ENCODE results near the gene TPP1.

TPP1 gene

GRCh38 chr11:6608011-6608410 lies 11.2 kb downstream of the TPP1 start:
- FAIRE-seq = no peak
- no peak for DNase-seq (ENCODE audit: insufficient read length)
- no peak for TF ChIP-seq TAF1 (IDR thresholded peaks at IDR 0.05; ENCODE audit: borderline replicate concordance, low read depth, low read length)

GRCh38 chr11:6607190-6607795 lies 11.9 kb downstream of the TPP1 start:
- FAIRE-seq (peak; percentile 14), DNase-seq (ENCODE audit: insufficient read length) (no peak)

GRCh38 chr11:6606471-6607189 lies 12.6 kb downstream of the TPP1 start:
- DNase-seq (ENCODE audit: insufficient read length) = no peak
- TF ChIP-seq POLR2A (IDR thresholded peaks at IDR 0.05; ENCODE audit: low read depth, low read length) (peak; percentile 34), TAF1 (IDR thresholded peaks at IDR 0.05; ENCODE audit: borderline replicate concordance, low read depth, low read length) (no peak)
- FAIRE-seq = peak; percentile 91

More at GRCh38 chr11:6607190-6607795, 11.9 kb downstream of the TPP1 start:
- TF ChIP-seq POLR2AphosphoS5 (IDR thresholded peaks at IDR 0.05; ENCODE audit: low read depth, low read length) = no peak; the same call in 1 of the 2 replicates
- no peak for TF ChIP-seq POLR2A (IDR thresholded peaks at IDR 0.05; ENCODE audit: low read depth, low read length)
- TF ChIP-seq TAF1 (IDR thresholded peaks at IDR 0.05; ENCODE audit: borderline replicate concordance, low read depth, low read length) = no peak

- DNase-seq (ENCODE audit: insufficient read length) (no peak), FAIRE-seq (peak; percentile 21)
- TF ChIP-seq TAF1 (IDR thresholded peaks at IDR 0.05; ENCODE audit: borderline replicate concordance, low read depth, low read length) (no peak), POLR2A (IDR thresholded peaks at IDR 0.05; ENCODE audit: low read depth, low read length) (no peak), POLR2AphosphoS5 (IDR thresholded peaks at IDR 0.05; ENCODE audit: low read depth, low read length) (no peak)
Observed at GRCh38 chr11:6604790-6605189, 14.4 kb downstream of the TPP1 start.

GRCh38 chr11:6604081-6604626 lies 15.1 kb downstream of the TPP1 start:
- no peak for DNase-seq (ENCODE audit: insufficient read length)
- peak; percentile 91 for FAIRE-seq

GRCh38 chr11:6603287-6604080 lies 15.7 kb downstream of the TPP1 start, which contains the start of the genes ILK and RRP8:
Gene ILK (plus strand): TSS chr11:6603774. CDS start chr11:6604272, 498 bp downstream.
Gene RRP8 (minus strand): TSS chr11:6603616. CDS start chr11:6603502, 114 bp downstream.
- FAIRE-seq (peak; percentile 99), DNase-seq (ENCODE audit: insufficient read length) (peak; percentile 93)
- TF ChIP-seq POLR2AphosphoS5 (IDR thresholded peaks at IDR 0.05; ENCODE audit: low read depth, low read length) = peak; percentile 80
- TF ChIP-seq TAF1 (IDR thresholded peaks at IDR 0.05; ENCODE audit: borderline replicate concordance, low read depth, low read length) = peak; percentile 84
- peak; percentile 85 for TF ChIP-seq POLR2A (IDR thresholded peaks at IDR 0.05; ENCODE audit: low read depth, low read length)

More at GRCh38 chr11:6604081-6604626, 15.1 kb downstream of the TPP1 start:
- TF ChIP-seq TAF1 (IDR thresholded peaks at IDR 0.05; ENCODE audit: borderline replicate concordance, low read depth, low read length) (0 out of 2 replicates have a peak, but pooled peaks have one; percentile 46), POLR2AphosphoS5 (IDR thresholded peaks at IDR 0.05; ENCODE audit: low read depth, low read length) (no peak; the same call in 1 of the 2 replicates), POLR2A (IDR thresholded peaks at IDR 0.05; ENCODE audit: low read depth, low read length) (0 out of 2 replicates have a peak, but pooled peaks have one; percentile 51)

GRCh38 chr11:6602096-6602940 lies 16.9 kb downstream of the TPP1 start:
- no peak for FAIRE-seq
- no peak for DNase-seq (ENCODE audit: insufficient read length)
- TF ChIP-seq POLR2A (IDR thresholded peaks at IDR 0.05; ENCODE audit: low read depth, low read length) (no peak), POLR2AphosphoS5 (IDR thresholded peaks at IDR 0.05; ENCODE audit: low read depth, low read length) (no peak), TAF1 (IDR thresholded peaks at IDR 0.05; ENCODE audit: borderline replicate concordance, low read depth, low read length) (no peak)

GRCh38 chr11:6601041-6601461 lies 18.2 kb downstream of the TPP1 start:
- FAIRE-seq (no peak), DNase-seq (ENCODE audit: insufficient read length) (no peak)
- no peak for TF ChIP-seq POLR2AphosphoS5 (IDR thresholded peaks at IDR 0.05; ENCODE audit: low read depth, low read length)
- no peak for TF ChIP-seq POLR2A (IDR thresholded peaks at IDR 0.05; ENCODE audit: low read depth, low read length)
- TF ChIP-seq TAF1 (IDR thresholded peaks at IDR 0.05; ENCODE audit: borderline replicate concordance, low read depth, low read length) = no peak

GRCh38 chr11:6599881-6600390 lies 19.3 kb downstream of the TPP1 start:
- TF ChIP-seq TAF1 (IDR thresholded peaks at IDR 0.05; ENCODE audit: borderline replicate concordance, low read depth, low read length) (no peak), POLR2A (IDR thresholded peaks at IDR 0.05; ENCODE audit: low read depth, low read length) (no peak), POLR2AphosphoS5 (IDR thresholded peaks at IDR 0.05; ENCODE audit: low read depth, low read length) (no peak)
- no peak for FAIRE-seq

GRCh38 chr11:6599449-6599848 lies 19.8 kb downstream of the TPP1 start:
- FAIRE-seq = no peak
- TF ChIP-seq POLR2AphosphoS5 (IDR thresholded peaks at IDR 0.05; ENCODE audit: low read depth, low read length) = no peak
- no peak for TF ChIP-seq TAF1 (IDR thresholded peaks at IDR 0.05; ENCODE audit: borderline replicate concordance, low read depth, low read length)
- TF ChIP-seq POLR2A (IDR thresholded peaks at IDR 0.05; ENCODE audit: low read depth, low read length) = no peak
- no peak for DNase-seq (ENCODE audit: insufficient read length)

More at GRCh38 chr11:6599881-6600390, 19.3 kb downstream of the TPP1 start:
- no peak for DNase-seq (ENCODE audit: insufficient read length)

All from GM12892 (cell line).